Measurements from ENCODE around the gene INSR.

DNA sequence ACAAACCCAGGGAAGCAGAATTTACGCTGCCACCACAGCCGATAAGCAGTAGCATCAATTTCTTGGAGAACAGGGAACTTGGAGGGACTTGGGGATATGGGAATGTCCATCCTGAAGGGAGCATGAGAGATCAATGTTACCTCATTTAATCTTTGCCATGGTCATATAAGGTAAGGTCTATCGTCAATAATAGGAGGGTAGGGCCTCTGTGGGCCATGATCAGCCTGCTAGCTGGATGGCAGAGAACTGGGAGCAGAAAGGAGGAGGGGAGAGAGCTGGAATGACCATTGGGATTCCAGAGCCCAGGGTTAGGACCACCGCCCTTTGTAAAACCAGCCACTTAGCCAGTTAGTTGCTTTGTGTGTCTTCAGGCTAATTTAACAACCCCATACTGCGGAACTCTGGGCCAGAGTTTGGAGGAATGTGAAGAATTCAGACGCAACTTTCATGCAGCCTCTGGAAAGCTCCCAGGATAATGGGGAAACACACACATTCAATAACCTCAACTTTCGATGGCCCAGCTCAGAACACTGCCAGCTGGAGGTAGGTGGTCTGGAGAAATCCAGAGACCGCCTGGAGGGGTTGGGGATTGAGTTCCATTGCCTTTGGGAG, 184.4 kb downstream of the INSR start:
- TF ChIP-seq, protein P1, sequence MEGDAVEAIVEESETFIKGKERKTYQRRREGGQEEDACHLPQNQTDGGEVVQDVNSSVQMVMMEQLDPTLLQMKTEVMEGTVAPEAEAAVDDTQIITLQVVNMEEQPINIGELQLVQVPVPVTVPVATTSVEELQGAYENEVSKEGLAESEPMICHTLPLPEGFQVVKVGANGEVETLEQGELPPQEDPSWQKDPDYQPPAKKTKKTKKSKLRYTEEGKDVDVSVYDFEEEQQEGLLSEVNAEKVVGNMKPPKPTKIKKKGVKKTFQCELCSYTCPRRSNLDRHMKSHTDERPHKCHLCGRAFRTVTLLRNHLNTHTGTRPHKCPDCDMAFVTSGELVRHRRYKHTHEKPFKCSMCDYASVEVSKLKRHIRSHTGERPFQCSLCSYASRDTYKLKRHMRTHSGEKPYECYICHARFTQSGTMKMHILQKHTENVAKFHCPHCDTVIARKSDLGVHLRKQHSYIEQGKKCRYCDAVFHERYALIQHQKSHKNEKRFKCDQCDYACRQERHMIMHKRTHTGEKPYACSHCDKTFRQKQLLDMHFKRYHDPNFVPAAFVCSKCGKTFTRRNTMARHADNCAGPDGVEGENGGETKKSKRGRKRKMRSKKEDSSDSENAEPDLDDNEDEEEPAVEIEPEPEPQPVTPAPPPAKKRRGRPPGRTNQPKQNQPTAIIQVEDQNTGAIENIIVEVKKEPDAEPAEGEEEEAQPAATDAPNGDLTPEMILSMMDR (IDR thresholded peaks at IDR 0.05): no peak
- no peak for TF ChIP-seq POLR2AphosphoS5 (IDR thresholded peaks at IDR 0.05)
